IMR-90 (cell line): ENCODE data around the gene ZBTB32. TPM values are rescaled to one million over a fixed set of nuclear protein-coding genes. Genes with fewer than 3 reads are reported as not detected.

Experiments used
- ATAC-seq: fragments of 200-7000 bp; cut with Tn5 transposase; 2 replicates; pipeline ENCODE4 v1.9.1; 2020; ENCODE audit warnings: low read depth, mild to moderate bottlenecking, moderate library complexity
- BruUV-seq: library from RNA; stranded (reverse); fragments of 400-500 nt; replicated peaks from 2 replicates; lab custom pipeline; 2021; lab: Mats Ljungman, UMichigan
- CTCF ChIA-PET: fragments of 300-600 bp; formaldehyde crosslinking; extraction: SDS; loops from one replicate; lab custom pipeline; 2021; ENCODE audit warnings: antibody characterized with exemption; lab: Yijun Ruan, JAX
- POLR2A ChIA-PET: fragments of 300-600 bp; sonication (Branson Sonifier 250); formaldehyde crosslinking; loops from one replicate; lab custom pipeline; 2022; ENCODE audit warnings: antibody characterized with exemption; ENCODE audit not compliant: unreplicated experiment; lab: Charles Lee
- DNase-seq: peaks from one replicate; pipeline ENCODE4 v3.0.0; 2013
- H2AFZ ChIP-seq: replicated peaks from 2 replicates; pipeline ENCODE3; 2013; ENCODE audit warnings: low read length, mild to moderate bottlenecking; ENCODE audit not compliant: poor library complexity
- H2AK5ac ChIP-seq: 2 replicates; pipeline ENCODE4 v1.6.1; 2013; ENCODE audit warnings: low read depth, low read length, inconsistent platforms
- H2AK9ac ChIP-seq: replicated peaks from 2 replicates; pipeline ENCODE3; 2013; ENCODE audit warnings: mild to moderate bottlenecking, low read depth, low read length, moderate library complexity; ENCODE audit not compliant: poor library complexity
- H2BK120ac ChIP-seq: 2 replicates; pipeline ENCODE4 v1.6.1; 2013; ENCODE audit warnings: low read depth, low read length, inconsistent platforms
- H2BK15ac ChIP-seq: 3 replicates; pipeline ENCODE4 v1.6.1; 2013; ENCODE audit warnings: low read depth, low read length, inconsistent platforms
- H2BK20ac ChIP-seq: 2 replicates; pipeline ENCODE4 v1.6.1; 2013; ENCODE audit warnings: low read depth, mild to moderate bottlenecking, inconsistent platforms, low read length, moderate library complexity
- H2BK5ac ChIP-seq: 2 replicates; pipeline ENCODE4 v1.6.1; 2013; ENCODE audit warnings: mild to moderate bottlenecking, low read depth, low read length, inconsistent platforms; ENCODE audit not compliant: poor library complexity, severe bottlenecking
- H3K14ac ChIP-seq: replicated peaks from 2 replicates; pipeline ENCODE4 v1.6.1; 2013; ENCODE audit warnings: low read depth, low read length, inconsistent platforms
- H3K18ac ChIP-seq: 2 replicates; pipeline ENCODE4 v1.6.1; 2013; ENCODE audit warnings: low read depth, low read length, control low read depth
- H3K23ac ChIP-seq: 2 replicates; pipeline ENCODE4 v1.6.1; 2013; ENCODE audit warnings: low read depth, low read length, inconsistent platforms
- H3K27ac ChIP-seq: 2 replicates; pipeline ENCODE4 v1.5.1; 2013; ENCODE audit warnings: mild to moderate bottlenecking, control low read depth, low read length; ENCODE audit not compliant: insufficient read depth
- H3K27me3 ChIP-seq: 2 replicates; pipeline ENCODE4 v1.6.1; 2013; ENCODE audit warnings: low read length; ENCODE audit not compliant: control insufficient read depth, insufficient read depth
- H3K36me3 ChIP-seq: 2 replicates; pipeline ENCODE4 v1.6.1; 2013; ENCODE audit warnings: low read length, mixed read lengths; ENCODE audit not compliant: control insufficient read depth, insufficient read depth
- H3K4ac ChIP-seq: 2 replicates; pipeline ENCODE4 v1.6.1; 2013; ENCODE audit warnings: low read depth, low read length, inconsistent platforms
- H3K4me1 ChIP-seq: 2 replicates; pipeline ENCODE4 v1.6.1; 2013; ENCODE audit warnings: low read length, mixed read lengths; ENCODE audit not compliant: control insufficient read depth, insufficient read depth
- H3K4me2 ChIP-seq: 2 replicates; pipeline ENCODE4 v1.6.1; 2013; ENCODE audit warnings: low read depth, mild to moderate bottlenecking, control low read depth, low read length, moderate library complexity
- H3K4me3 ChIP-seq: 2 replicates; pipeline ENCODE4 v1.5.1; 2013; ENCODE audit warnings: low read depth, mild to moderate bottlenecking, control low read depth, low read length, moderate library complexity; ENCODE audit not compliant: insufficient read depth
- H3K56ac ChIP-seq: 2 replicates; pipeline ENCODE4 v1.6.1; 2013; ENCODE audit warnings: low read length, inconsistent platforms; ENCODE audit not compliant: insufficient read depth; ENCODE audit errors: extremely low read depth
- H3K79me1 ChIP-seq, 2 experiments: 2 replicates each; pipeline ENCODE4 v1.6.1; 2013; ENCODE audit warnings: low read length in 2 of 2, inconsistent platforms in 1 of 2, low read depth in 1 of 2
- H3K9ac ChIP-seq: 2 replicates; pipeline ENCODE4 v1.6.1; 2013; ENCODE audit warnings: low read depth, low read length, control low read depth
- H3K9me1 ChIP-seq: 2 replicates; pipeline ENCODE4 v1.6.1; 2013; ENCODE audit warnings: low read length, inconsistent platforms; ENCODE audit not compliant: insufficient read depth
- H3K9me3 ChIP-seq: 2 replicates; pipeline ENCODE4 v1.6.1; 2013; ENCODE audit warnings: low read length; ENCODE audit not compliant: control insufficient read depth, insufficient read depth
- H4K20me1 ChIP-seq: 2 replicates; pipeline ENCODE4 v1.6.1; 2013; ENCODE audit warnings: low read length, inconsistent platforms; ENCODE audit not compliant: insufficient read depth
- H4K5ac ChIP-seq: 2 replicates; pipeline ENCODE4 v1.6.1; 2013; ENCODE audit warnings: mild to moderate bottlenecking, low read depth, low read length, control low read depth
- H4K8ac ChIP-seq, 2 experiments: 2 replicates each; pipeline ENCODE4 v1.6.1; 2013; ENCODE audit warnings: low read depth in 2 of 2, low read length in 2 of 2, control low read depth in 1 of 2, inconsistent platforms in 1 of 2
- H4K91ac ChIP-seq: 2 replicates; pipeline ENCODE4 v1.6.1; 2013; ENCODE audit warnings: low read depth, low read length, inconsistent platforms; ENCODE audit not compliant: insufficient read depth
- BHLHE40 ChIP-seq: fragments of 150-350 bp; IDR thresholded peaks from 2 replicates; pipeline ENCODE4 v1.6.1; 2016; ENCODE audit warnings: mild to moderate bottlenecking, low read depth, low read length
- CEBPB ChIP-seq: IDR thresholded peaks from 2 replicates; pipeline ENCODE4 v1.6.1; 2012; ENCODE audit warnings: low read depth, low read length, improper control_type of control experiment
- CHD1 ChIP-seq: IDR thresholded peaks from 2 replicates; pipeline ENCODE4 v1.6.1; 2012; ENCODE audit warnings: low read depth, low read length, improper control_type of control experiment
- ELK1 ChIP-seq: fragments of 150-350 bp; IDR thresholded peaks from 2 replicates; pipeline ENCODE4 v1.6.1; 2016; ENCODE audit warnings: low read depth, mild to moderate bottlenecking, low read length, moderate library complexity, borderline replicate concordance
- FOS ChIP-seq: fragments of 150-350 bp; IDR thresholded peaks from 2 replicates; pipeline ENCODE4 v1.6.1; 2016; ENCODE audit warnings: low read depth, low read length
- MAFK ChIP-seq: IDR thresholded peaks from 2 replicates; pipeline ENCODE4 v1.6.1; 2012; ENCODE audit warnings: low read depth, low read length, improper control_type of control experiment
- MAZ ChIP-seq: IDR thresholded peaks from 2 replicates; pipeline ENCODE4 v1.6.1; 2012; ENCODE audit warnings: low read depth, mild to moderate bottlenecking, low read length, improper control_type of control experiment, moderate library complexity, borderline replicate concordance
- MXI1 ChIP-seq: IDR thresholded peaks from 2 replicates; pipeline ENCODE4 v1.6.1; 2012; ENCODE audit warnings: low read depth, mild to moderate bottlenecking, low read length, moderate library complexity, borderline replicate concordance
- NFE2L2 ChIP-seq: fragments of 150-350 bp; IDR thresholded peaks from 2 replicates; pipeline ENCODE4 v1.6.1; 2016; ENCODE audit warnings: low read depth, mild to moderate bottlenecking, low read length
- POLR2A ChIP-seq: IDR thresholded peaks from 2 replicates; pipeline ENCODE4 v1.6.1; 2012; ENCODE audit warnings: mild to moderate bottlenecking, low read depth, low read length
- RAD21 ChIP-seq: IDR thresholded peaks from 2 replicates; pipeline ENCODE4 v1.6.1; 2012; ENCODE audit warnings: low read length, improper control_type of control experiment
- RCOR1 ChIP-seq: IDR thresholded peaks from 2 replicates; pipeline ENCODE4 v1.6.1; 2012; ENCODE audit warnings: mild to moderate bottlenecking, low read length, improper control_type of control experiment; ENCODE audit not compliant: insufficient replicate concordance
- RFX5 ChIP-seq: IDR thresholded peaks from 2 replicates; pipeline ENCODE4 v1.8.0; 2012; ENCODE audit warnings: low read depth, mild to moderate bottlenecking, low read length, moderate library complexity
- SMC3 ChIP-seq: fragments of 150-350 bp; IDR thresholded peaks from 2 replicates; pipeline ENCODE4 v1.6.1; 2016; ENCODE audit warnings: low read depth, mild to moderate bottlenecking, antibody characterized with exemption, low read length, moderate library complexity
- WGBS, 2 experiments: methylation state at CpG; one replicate each; pipeline versions ENCODE4 v1.1.5 to v1.1.7; 2013; ENCODE audit warnings: missing lambda C conversion rate in 2 of 2; ENCODE audit not compliant: insufficient read length in 1 of 2; ENCODE audit errors: extremely low coverage in 2 of 2; 5-methylcytosine and 5-hydroxymethylcytosine counted together
- dilution Hi-C: fragments of 300-500 bp; cut with HindIII; formaldehyde crosslinking; loops from one replicate; pipeline ENCODE4 v1.14.3; 2018; ENCODE audit warnings: low sequenced_read_pairs; ENCODE audit not compliant: unreplicated experiment
- in situ Hi-C: fragments of 300-500 bp; cut with MboI; formaldehyde crosslinking; loops from 3 replicates; pipeline ENCODE4 v1.14.3; 2019; ENCODE audit warnings: low sequenced_read_pairs, inconsistent platforms, mixed read lengths
- intact Hi-C: fragments of 100-400 bp; cut with micrococcal nuclease; formaldehyde crosslinking; loops from 2 replicates; pipeline ENCODE4 v1.10.0; 2022
- polyA plus RNA-seq, 3 experiments: library from polyadenylated mRNA; depleted of rRNA; stranded (reverse); fragments of >200 nt; gene quantifications; 2 replicates each; pipeline ENCODE4 v1.2.3, GENCODE V29; 2012; ENCODE audit warnings: low replicate concordance in 1 of 3
- total RNA-seq: library from RNA; depleted of rRNA; stranded (reverse); fragments of >200 nt; gene quantifications from 2 replicates; pipeline ENCODE4 v1.2.3, GENCODE V29; 2012
- TF ChIP-seq, protein P1 (sequence below): fragments of 150-350 bp; IDR thresholded peaks from 2 replicates; pipeline ENCODE4 v1.6.1; 2017; ENCODE audit warnings: mild to moderate bottlenecking, antibody characterized with exemption, low read length, low read depth
- TF ChIP-seq, protein P2 (sequence below): conservative IDR thresholded peaks from 2 replicates; pipeline ENCODE4 v1.5.1; 2012; ENCODE audit warnings: mild to moderate bottlenecking, low read depth, low read length, improper control_type of control experiment

Gene ZBTB32
- total and polyA plus RNA-seq, 2 of the 4 experiments (the other 2 are of a cell fraction) = not detected

GRCh38 chr19:35708391-35708790 lies 4.0 kb downstream of the ZBTB32 start:
- Histone ChIP-seq H3K4me2 (no peak overlapping the region), H2AK9ac (no peak overlapping the region), H3K23ac (no peak overlapping the region), H2BK120ac (no peak overlapping the region), H2AK5ac (no peak overlapping the region), H3K9me3 (no peaks in the 10 kb centered on the region), H3K36me3 (no peaks in the 10 kb centered on the region), H3K9me1 (no peaks in the 10 kb centered on the region), H3K14ac (no peak overlapping the region), H2BK5ac (no peak overlapping the region), H4K20me1 (no peaks in the 10 kb centered on the region), H3K4me1 (no peaks in the 10 kb centered on the region), H2BK15ac (no peak overlapping the region), H2AFZ (no peak overlapping the region), H3K27ac (no peak overlapping the region), H3K4me3 (no peak overlapping the region), H3K9ac (no peak overlapping the region), H2BK20ac (no peak overlapping the region), H3K4ac (no peak overlapping the region), H3K27me3 (no peaks in the 10 kb centered on the region), H4K5ac (no peak overlapping the region), H4K8ac (no peak overlapping the region), H3K79me1 (no peaks in the 10 kb centered on the region), H3K56ac (no peak overlapping the region), H4K91ac (no peak overlapping the region), H3K18ac (no peak overlapping the region)
- TF ChIP-seq MAZ (no peak), NFE2L2 (no peak), ELK1 (no peak), RCOR1 (no peak), RAD21 (no peak), POLR2A (no peak), MXI1 (no peak), RFX5 (no peak), BHLHE40 (no peak), MAFK (no peak), FOS (no peak), CHD1 (no peak), CEBPB (no peak), SMC3 (no peak)
- TF ChIP-seq, protein P1, sequence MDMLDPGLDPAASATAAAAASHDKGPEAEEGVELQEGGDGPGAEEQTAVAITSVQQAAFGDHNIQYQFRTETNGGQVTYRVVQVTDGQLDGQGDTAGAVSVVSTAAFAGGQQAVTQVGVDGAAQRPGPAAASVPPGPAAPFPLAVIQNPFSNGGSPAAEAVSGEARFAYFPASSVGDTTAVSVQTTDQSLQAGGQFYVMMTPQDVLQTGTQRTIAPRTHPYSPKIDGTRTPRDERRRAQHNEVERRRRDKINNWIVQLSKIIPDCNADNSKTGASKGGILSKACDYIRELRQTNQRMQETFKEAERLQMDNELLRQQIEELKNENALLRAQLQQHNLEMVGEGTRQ = no peak
- TF ChIP-seq, protein P2, sequence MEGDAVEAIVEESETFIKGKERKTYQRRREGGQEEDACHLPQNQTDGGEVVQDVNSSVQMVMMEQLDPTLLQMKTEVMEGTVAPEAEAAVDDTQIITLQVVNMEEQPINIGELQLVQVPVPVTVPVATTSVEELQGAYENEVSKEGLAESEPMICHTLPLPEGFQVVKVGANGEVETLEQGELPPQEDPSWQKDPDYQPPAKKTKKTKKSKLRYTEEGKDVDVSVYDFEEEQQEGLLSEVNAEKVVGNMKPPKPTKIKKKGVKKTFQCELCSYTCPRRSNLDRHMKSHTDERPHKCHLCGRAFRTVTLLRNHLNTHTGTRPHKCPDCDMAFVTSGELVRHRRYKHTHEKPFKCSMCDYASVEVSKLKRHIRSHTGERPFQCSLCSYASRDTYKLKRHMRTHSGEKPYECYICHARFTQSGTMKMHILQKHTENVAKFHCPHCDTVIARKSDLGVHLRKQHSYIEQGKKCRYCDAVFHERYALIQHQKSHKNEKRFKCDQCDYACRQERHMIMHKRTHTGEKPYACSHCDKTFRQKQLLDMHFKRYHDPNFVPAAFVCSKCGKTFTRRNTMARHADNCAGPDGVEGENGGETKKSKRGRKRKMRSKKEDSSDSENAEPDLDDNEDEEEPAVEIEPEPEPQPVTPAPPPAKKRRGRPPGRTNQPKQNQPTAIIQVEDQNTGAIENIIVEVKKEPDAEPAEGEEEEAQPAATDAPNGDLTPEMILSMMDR = no peak
- no TSS peak for BruUV-seq
- ChIA-PET POLR2A (no interaction called here), CTCF (interaction anchor here (0.8 kb wide), 1 partner anchor 21 kb away, joined by 8 read pairs; no protein-coding TSS in a partner anchor)
- dilution Hi-C loops = no loop called here
- WGBS, 2 experiments = no CpG with 5 or more reads among the region's 1 CpG
- DNase-seq = no peak
- ATAC-seq = no peak
- in situ Hi-C loops = no loop called here
- intact Hi-C loops = no loop called here
